SJCRH30 (cell line): ENCODE results near the gene GSTT4. TPM values are rescaled to one million over a fixed set of nuclear protein-coding genes. Genes with fewer than 3 reads are reported as not detected.
"Not testable (repeated sequence)": the region's sequence is repeated elsewhere in the genome, so short reads cannot be mapped to it uniquely, and the experiment has no call there.

Experiments
- DNase-seq, 2 experiments: peaks; one replicate each; pipeline ENCODE4 v3.0.0-alpha.2; 2015 to 2020
- H3K27ac ChIP-seq: fragments of 250-450 bp; sonication (Bioruptor Pico); 2 replicates; pipeline ENCODE4 v1.5.1; 2020; ENCODE audit warnings: mild to moderate bottlenecking, moderate library complexity
- H3K27me3 ChIP-seq: fragments of 250-450 bp; sonication (Bioruptor Pico); 2 replicates; pipeline ENCODE4 v1.5.1; 2020; ENCODE audit warnings: mild to moderate bottlenecking, moderate library complexity
- H3K36me3 ChIP-seq: fragments of 250-450 bp; sonication (Bioruptor Pico); 2 replicates; pipeline ENCODE4 v1.5.1; 2020; ENCODE audit warnings: mild to moderate bottlenecking, moderate library complexity
- H3K4me1 ChIP-seq: fragments of 250-450 bp; sonication (Bioruptor Pico); 2 replicates; pipeline ENCODE4 v1.5.1; 2020; ENCODE audit warnings: mild to moderate bottlenecking, moderate library complexity
- H3K4me3 ChIP-seq: fragments of 250-450 bp; sonication (Bioruptor Pico); 2 replicates; pipeline ENCODE4 v1.5.1; 2020; ENCODE audit warnings: mild to moderate bottlenecking, moderate library complexity
- H3K9me3 ChIP-seq: fragments of 250-450 bp; sonication (Bioruptor Pico); replicated peaks from 2 replicates; pipeline ENCODE4 v1.5.1; 2020; ENCODE audit warnings: mild to moderate bottlenecking, moderate library complexity
- total RNA-seq: library from RNA; depleted of rRNA; stranded (reverse); fragments of >200 nt; shearing (Covaris generic); gene quantifications from 2 replicates; pipeline ENCODE4 v1.2.3, GENCODE V29; 2014

GSTT4 gene
- total RNA-seq, 1 experiment from 2014 or later = not detected

GRCh38 chr22:23986538-23987178 lies 18.6 kb downstream of the GSTT4 start:
- not testable (repeated sequence) for H3K36me3 ChIP-seq, H3K27ac ChIP-seq, H3K27me3 ChIP-seq, DNase-seq, H3K9me3 ChIP-seq, H3K4me3 ChIP-seq, H3K4me1 ChIP-seq

DNA sequence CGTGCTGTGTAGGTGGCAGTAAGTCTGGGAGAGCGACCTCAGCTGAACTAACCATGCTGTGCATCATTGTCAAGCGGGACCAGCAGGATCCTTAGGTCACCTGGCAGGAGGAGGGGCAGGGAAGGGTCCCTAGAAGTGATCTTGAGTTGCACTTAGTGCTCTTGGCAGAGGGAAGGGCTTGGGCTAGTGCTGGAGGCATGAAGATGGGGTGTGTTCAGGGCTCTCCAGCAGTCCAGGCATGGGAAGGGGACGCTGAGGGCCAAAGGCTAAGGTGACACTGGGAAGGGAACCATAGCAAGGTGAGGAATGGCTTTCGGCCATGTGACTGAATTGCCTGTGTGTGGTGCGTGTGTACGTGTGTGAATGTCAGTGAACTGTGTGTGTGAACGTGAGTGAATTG lies 19.2 kb downstream of the GSTT4 start:
- H3K4me3 ChIP-seq, H3K36me3 ChIP-seq, H3K4me1 ChIP-seq, H3K27ac ChIP-seq, H3K9me3 ChIP-seq, DNase-seq, H3K27me3 ChIP-seq: not testable (repeated sequence)

- H3K36me3 ChIP-seq = no peaks in the 10 kb centered on the region
- no peaks in the 10 kb centered on the region for H3K4me1 ChIP-seq
- H3K27ac ChIP-seq = no peak overlapping the region
- H3K27me3 ChIP-seq = no peaks in the 10 kb centered on the region
- DNase-seq = peak; percentile 38 to 79
- H3K4me3 ChIP-seq = no peak overlapping the region
- H3K9me3 ChIP-seq = no peaks in the 10 kb centered on the region
Measured at GRCh38 chr22:23984430-23984829, 20.8 kb downstream of the GSTT4 start.

DNA sequence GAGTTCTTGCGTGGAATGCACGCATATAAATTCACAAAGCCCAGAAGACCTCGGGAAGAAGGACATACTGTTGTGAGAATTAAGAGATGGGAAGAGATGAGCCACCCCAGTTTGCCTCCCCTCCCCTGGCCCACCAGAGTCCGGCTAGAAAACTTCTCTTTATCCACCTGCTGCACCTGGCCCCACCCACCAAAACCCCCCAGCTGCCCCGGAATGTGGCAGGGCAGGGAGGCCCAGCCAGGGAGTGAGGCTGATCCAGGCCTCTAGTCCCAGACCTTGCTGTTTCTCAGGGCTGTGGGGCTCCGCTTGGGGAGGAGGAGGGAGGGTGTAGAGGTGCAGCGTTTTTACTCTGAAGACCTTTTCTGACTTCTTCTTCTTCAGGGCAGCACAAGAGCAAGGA lies 24.7 kb downstream of the GSTT4 start:
- not testable (repeated sequence) for DNase-seq, H3K27ac ChIP-seq, H3K4me3 ChIP-seq, H3K36me3 ChIP-seq, H3K9me3 ChIP-seq, H3K27me3 ChIP-seq, H3K4me1 ChIP-seq

DNA sequence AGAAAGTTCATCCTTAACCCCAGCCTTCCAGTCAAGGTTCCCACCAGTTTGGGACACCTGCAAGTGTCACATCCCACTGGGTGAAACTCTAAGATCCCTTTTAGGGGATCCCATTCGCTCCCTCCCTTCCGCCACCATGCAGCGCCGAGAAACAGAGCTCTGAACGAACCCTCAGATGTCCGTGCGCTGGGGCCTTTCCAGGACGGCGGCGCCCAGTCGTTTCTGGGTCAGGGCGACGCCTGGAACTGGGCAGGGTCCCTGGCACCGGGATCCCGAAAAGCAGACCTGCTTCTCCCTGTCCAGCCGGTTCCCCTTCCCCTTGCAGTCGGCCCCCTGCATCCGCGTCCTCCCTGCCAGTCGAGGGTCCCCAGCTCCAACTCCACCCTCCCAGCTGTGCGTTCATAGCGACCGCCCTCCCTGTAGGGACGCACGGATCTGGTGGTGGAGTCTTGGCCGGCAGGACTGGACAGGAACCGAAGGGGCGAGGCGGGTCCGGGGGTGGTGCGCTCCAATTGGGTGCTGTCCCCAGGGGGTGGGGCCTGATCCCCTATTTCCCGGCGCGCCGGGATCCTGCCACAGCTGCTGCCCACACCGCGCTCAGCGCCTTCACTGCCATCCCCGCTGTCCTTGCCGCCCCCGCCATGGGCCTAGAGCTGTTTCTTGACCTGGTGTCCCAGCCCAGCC lies 25.6 kb downstream of the GSTT4 start, which contains the start of gene GSTT2:
Gene GSTT2, plus strand, starts transcription at position 578 of the 684 bp plus-strand sequence.
- not testable (repeated sequence) for H3K9me3 ChIP-seq, H3K4me1 ChIP-seq, H3K36me3 ChIP-seq, H3K27me3 ChIP-seq, H3K4me3 ChIP-seq, H3K27ac ChIP-seq, DNase-seq

- H3K4me1 ChIP-seq, H3K9me3 ChIP-seq, DNase-seq, H3K27ac ChIP-seq, H3K27me3 ChIP-seq, H3K4me3 ChIP-seq, H3K36me3 ChIP-seq: not testable (repeated sequence)
Measured at GRCh38 chr22:23977304-23977703, 27.9 kb downstream of the GSTT4 start.

- not testable (repeated sequence) for H3K4me3 ChIP-seq, H3K4me1 ChIP-seq, DNase-seq, H3K27me3 ChIP-seq, H3K27ac ChIP-seq, H3K9me3 ChIP-seq
- H3K36me3 ChIP-seq = peaks cover 15% of the 10 kb centered on the region
Measured at GRCh38 chr22:23974836-23975352, 30.4 kb downstream of the GSTT4 start.

DNA sequence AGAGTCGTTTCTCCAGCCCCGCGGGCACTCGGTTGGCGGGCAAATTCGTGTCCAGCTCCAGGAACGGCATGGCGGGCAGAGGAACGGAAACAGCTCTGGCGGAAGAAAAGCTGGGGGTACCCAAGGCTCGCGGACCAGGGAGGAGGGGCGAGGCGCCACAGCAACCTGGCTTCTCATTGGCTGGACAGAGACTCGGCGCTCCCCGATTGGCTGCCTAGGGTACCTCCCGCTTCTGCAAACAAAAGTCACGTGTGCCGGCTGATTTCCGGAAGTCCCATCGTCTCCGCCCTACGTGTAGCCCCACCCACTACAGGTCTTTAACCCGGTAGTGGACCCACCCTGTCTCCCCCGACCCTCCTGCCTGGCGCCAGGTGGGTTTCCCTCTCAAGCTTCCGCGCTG lies 30.9 kb downstream of the GSTT4 start, which contains the start of gene DDT:
Gene DDT, minus strand, starts transcription at position 97 of the 400 bp plus-strand sequence. Its CDS starts 27 bp downstream, at position 70.
- peaks cover 20% of the 10 kb centered on the region for H3K36me3 ChIP-seq
- not testable (repeated sequence) for H3K27me3 ChIP-seq, H3K27ac ChIP-seq, H3K4me3 ChIP-seq, H3K9me3 ChIP-seq, DNase-seq, H3K4me1 ChIP-seq

DNA sequence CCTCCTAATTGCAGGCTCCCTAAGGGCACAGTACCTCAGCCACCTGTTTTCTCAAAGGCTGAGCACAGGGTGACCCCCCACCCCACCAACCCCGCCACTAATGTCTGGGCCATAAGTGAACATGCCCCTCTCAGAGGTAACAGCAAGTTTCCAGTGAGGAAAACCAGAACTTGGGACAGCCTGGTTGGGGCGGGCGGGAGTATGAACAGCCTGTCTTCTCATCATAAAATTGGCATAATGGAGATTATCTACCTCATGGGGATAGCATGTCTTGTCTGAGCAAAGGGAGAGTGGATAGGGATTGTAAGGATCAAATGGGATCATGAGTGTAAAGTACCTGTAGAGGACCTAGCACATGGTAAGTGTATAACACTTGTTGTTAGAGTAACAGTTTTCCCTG lies 33.3 kb downstream of the GSTT4 start:
- H3K27me3 ChIP-seq, H3K4me1 ChIP-seq, DNase-seq, H3K4me3 ChIP-seq, H3K9me3 ChIP-seq, H3K27ac ChIP-seq: not testable (repeated sequence)
- peaks cover 21% of the 10 kb centered on the region for H3K36me3 ChIP-seq

DNA sequence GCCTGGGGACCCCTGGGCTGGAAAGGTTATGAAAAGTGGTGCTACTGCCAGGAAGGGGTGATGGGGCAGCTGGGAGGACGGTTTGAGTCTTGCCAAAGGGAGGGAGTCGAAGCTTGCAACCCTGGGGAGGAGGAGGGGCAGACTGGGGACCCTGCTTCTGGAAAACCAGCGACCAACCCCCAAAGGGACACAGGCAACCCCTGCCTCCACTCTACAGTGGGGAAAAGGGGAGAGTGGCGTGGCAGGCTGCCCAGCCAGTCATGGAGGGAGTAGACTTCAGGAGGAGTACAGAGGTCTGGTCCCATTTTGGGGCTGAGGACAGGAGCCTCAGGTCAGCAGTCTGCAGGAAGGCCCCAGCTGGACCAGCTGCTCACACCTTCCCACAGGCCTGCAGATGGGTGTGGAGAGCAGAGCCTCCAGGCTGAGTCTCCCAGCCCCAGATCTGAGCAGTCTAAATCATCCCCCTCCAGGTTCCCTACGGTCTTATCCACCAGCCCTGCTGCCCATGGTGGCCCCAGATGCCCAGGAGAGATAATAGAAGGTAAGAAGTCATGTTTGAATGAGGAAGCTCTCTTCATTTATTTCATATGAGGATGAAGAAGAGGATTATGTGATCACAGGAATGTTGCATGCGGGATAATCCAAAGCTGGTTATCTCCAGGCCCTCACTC lies 34.3 kb downstream of the GSTT4 start:
- Histone ChIP-seq H3K27ac (no peak overlapping the region), H3K27me3 (no peaks in the 10 kb centered on the region)

DNA sequence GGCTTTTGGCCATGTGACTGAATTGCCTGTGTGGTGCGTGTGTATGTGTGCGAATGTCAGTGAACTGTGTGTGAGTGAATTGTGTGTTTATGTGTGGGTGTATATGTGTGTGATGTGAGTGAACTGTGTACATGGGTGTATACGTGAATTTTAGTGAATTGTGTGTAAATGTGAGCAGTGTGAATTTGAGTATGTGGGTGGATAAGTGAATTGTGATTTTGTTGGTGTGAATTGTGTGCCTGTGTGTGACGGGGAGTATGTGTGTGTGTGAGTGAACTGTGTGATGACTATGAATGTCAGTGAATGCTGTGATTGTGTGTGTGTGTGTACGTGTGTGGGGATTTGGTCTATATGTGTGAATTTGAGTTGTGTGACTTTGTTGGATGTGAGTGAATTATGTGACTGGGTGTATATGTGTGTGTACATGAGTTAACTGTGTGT lies 35.0 kb downstream of the GSTT4 start:
- Histone ChIP-seq H3K4me3 (no peak overlapping the region), H3K4me1 (no peaks in the 10 kb centered on the region), H3K36me3 (peaks cover 21% of the 10 kb centered on the region), H3K27me3 (no peaks in the 10 kb centered on the region), H3K9me3 (no peaks in the 10 kb centered on the region), H3K27ac (no peak overlapping the region)
- DNase-seq = no peak

More for the DNA sequence above, 34.3 kb downstream of the GSTT4 start:
- H3K4me3 ChIP-seq = no peak overlapping the region
- no peaks in the 10 kb centered on the region for H3K9me3 ChIP-seq
- DNase-seq = peak in 1 of 2 experiments; percentile 9
- H3K4me1 ChIP-seq = no peaks in the 10 kb centered on the region
- H3K36me3 ChIP-seq = peaks cover 21% of the 10 kb centered on the region

DNA sequence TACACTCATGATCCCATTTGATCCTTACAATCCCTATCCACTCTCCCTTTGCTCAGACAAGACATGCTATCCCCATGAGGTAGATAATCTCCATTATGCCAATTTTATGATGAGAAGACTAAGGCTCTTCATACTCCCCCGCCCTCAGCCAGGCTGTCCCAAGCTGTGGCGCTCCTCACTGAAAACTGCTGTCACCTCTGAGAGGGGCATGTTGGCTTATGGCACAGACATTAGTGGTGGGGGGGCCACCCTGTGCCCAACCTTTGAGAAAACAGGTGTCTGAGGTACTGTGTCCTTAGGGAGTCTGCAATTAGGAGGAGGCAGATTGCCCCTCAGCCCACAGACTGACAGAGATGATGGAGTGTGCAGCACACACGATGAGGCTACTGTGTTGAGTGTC lies 36.2 kb downstream of the GSTT4 start:
- Histone ChIP-seq H3K27ac (no peak overlapping the region), H3K4me3 (no peak overlapping the region), H3K4me1 (no peaks in the 10 kb centered on the region), H3K27me3 (no peaks in the 10 kb centered on the region), H3K36me3 (peaks cover 21% of the 10 kb centered on the region), H3K9me3 (no peaks in the 10 kb centered on the region)
- DNase-seq = no peak

GRCh38 chr22:23966568-23966967 lies 38.7 kb downstream of the GSTT4 start, which contains the start of gene DDTL:
TSS of gene DDTL (plus strand) at chr22:23966888. CDS start at chr22:23966915, 27 bp downstream.
- DNase-seq, H3K4me1 ChIP-seq, H3K4me3 ChIP-seq, H3K9me3 ChIP-seq, H3K27me3 ChIP-seq, H3K27ac ChIP-seq: not testable (repeated sequence)
- H3K36me3 ChIP-seq = peaks cover 17% of the 10 kb centered on the region

- not testable (repeated sequence) for H3K9me3 ChIP-seq, H3K4me1 ChIP-seq, H3K4me3 ChIP-seq, H3K27ac ChIP-seq, DNase-seq, H3K27me3 ChIP-seq
- peaks cover 12% of the 10 kb centered on the region for H3K36me3 ChIP-seq
Measured at GRCh38 chr22:23966094-23966493, 39.2 kb downstream of the GSTT4 start.
